ENCODE results near the gene PLSCR4.
"Not testable (repeated sequence)": the region's sequence is repeated elsewhere in the genome, so short reads cannot be mapped to it uniquely, and the experiment has no call there.

PLSCR4 gene

GRCh38 chr3:146246526-146246925, 4.4 kb downstream of the PLSCR4 start:
- DNase-seq, result no peak

GRCh38 chr3:146243559-146243958, 7.3 kb downstream of the PLSCR4 start:
- no peak for DNase-seq

GRCh38 chr3:146241523-146242240, 9.2 kb downstream of the PLSCR4 start:
- DNase-seq, result no peak

GRCh38 chr3:146233487-146233886, 17.4 kb downstream of the PLSCR4 start:
- no peak for DNase-seq

- no peak for DNase-seq
Observed at GRCh38 chr3:146227486-146227885, 23.4 kb downstream of the PLSCR4 start.

- no peak for DNase-seq
Observed at GRCh38 chr3:146226881-146227280, 24.0 kb downstream of the PLSCR4 start.

GRCh38 chr3:146225458-146225857, 25.4 kb downstream of the PLSCR4 start:
- not testable (repeated sequence) for DNase-seq

GRCh38 chr3:146223401-146224373, 27.2 kb downstream of the PLSCR4 start:
- DNase-seq, result no peak

- DNase-seq, result no peak
Observed at GRCh38 chr3:146222204-146223046, 28.5 kb downstream of the PLSCR4 start.

GRCh38 chr3:146221276-146221675, 29.6 kb downstream of the PLSCR4 start:
- DNase-seq, result no peak

- peak; percentile 53 for DNase-seq
Observed at GRCh38 chr3:146218880-146219866, 31.7 kb downstream of the PLSCR4 start.

GRCh38 chr3:146217324-146217723, 33.6 kb downstream of the PLSCR4 start:
- no peak for DNase-seq

GRCh38 chr3:146214493-146214892, 36.4 kb downstream of the PLSCR4 start:
- no peak for DNase-seq

- DNase-seq, result no peak
Observed at GRCh38 chr3:146209371-146209770, 41.5 kb downstream of the PLSCR4 start.

GRCh38 chr3:146203776-146204175, 47.1 kb downstream of the PLSCR4 start:
- no peak for DNase-seq

GRCh38 chr3:146200461-146201220, 50.3 kb downstream of the PLSCR4 start:
- DNase-seq, result no peak

GRCh38 chr3:146199762-146200161, 51.1 kb downstream of the PLSCR4 start:
- DNase-seq, result no peak

- no peak for DNase-seq
Observed at GRCh38 chr3:146196789-146197188, 54.1 kb downstream of the PLSCR4 start.

GRCh38 chr3:146195605-146196004, 55.3 kb downstream of the PLSCR4 start:
- no peak for DNase-seq

GRCh38 chr3:146195030-146195429, 55.9 kb downstream of the PLSCR4 start:
- DNase-seq, result no peak

- DNase-seq, result no peak
Observed at GRCh38 chr3:146191051-146191450, 59.9 kb downstream of the PLSCR4 start.
